ENCODE measurements around the gene ATP5F1E.
"Not testable (repeated sequence)": the region's sequence is repeated elsewhere in the genome, so short reads cannot be mapped to it uniquely, and the experiment has no call there.

Gene ATP5F1E

GRCh38 chr20:59018817-59019216, 13.3 kb downstream of the ATP5F1E start:
- no peak for DNase-seq

GRCh38 chr20:59017493-59018231, 14.5 kb downstream of the ATP5F1E start:
- DNase-seq: no peak

- DNase-seq: peak in 1 of 6 experiments; percentile 11
Measured at GRCh38 chr20:59016795-59017492, 15.2 kb downstream of the ATP5F1E start.

GRCh38 chr20:59015812-59016711, 16.1 kb downstream of the ATP5F1E start:
- DNase-seq: no peak

- no peak for DNase-seq
Measured at GRCh38 chr20:59015411-59015810, 16.7 kb downstream of the ATP5F1E start.

GRCh38 chr20:59014680-59015389, 17.3 kb downstream of the ATP5F1E start:
- no peak for DNase-seq

GRCh38 chr20:59013959-59014608, 18.1 kb downstream of the ATP5F1E start:
- DNase-seq: peak in 1 of 6 experiments; percentile 27

GRCh38 chr20:59013031-59013951, 18.8 kb downstream of the ATP5F1E start:
- DNase-seq: no peak

- not testable (repeated sequence) for DNase-seq
Measured at GRCh38 chr20:59011874-59012157, 20.3 kb downstream of the ATP5F1E start.

- DNase-seq: no peak
Measured at GRCh38 chr20:59010995-59011873, 20.9 kb downstream of the ATP5F1E start.

GRCh38 chr20:59010321-59010994, 21.7 kb downstream of the ATP5F1E start:
- no peak for DNase-seq

GRCh38 chr20:59008715-59009336, 23.3 kb downstream of the ATP5F1E start:
- DNase-seq: no peak

GRCh38 chr20:59007665-59008511, 24.2 kb downstream of the ATP5F1E start:
- no peak for DNase-seq

- peak in 5 of 6 experiments; percentile 11 to 23 (median 19) for DNase-seq
Measured at GRCh38 chr20:59006864-59007664, 25.1 kb downstream of the ATP5F1E start, which contains the start of gene CTSZ. CTSZ (minus strand) TSS chr20:59007254; CDS start chr20:59007128, 126 bp downstream.

GRCh38 chr20:59006167-59006863, 25.8 kb downstream of the ATP5F1E start:
- DNase-seq: peak in 1 of 6 experiments; percentile 20

GRCh38 chr20:59005523-59006166, 26.5 kb downstream of the ATP5F1E start:
- DNase-seq: no peak
